A673 (cell line): ENCODE results near the gene TNFRSF4. TPM values are rescaled to one million over a fixed set of nuclear protein-coding genes. Genes with fewer than 3 reads are reported as not detected.

Experiments
- BruUV-seq: library from RNA; stranded (reverse); fragments of 400-500 nt; replicated peaks from 2 replicates; lab custom pipeline; 2021; lab: Mats Ljungman, UMichigan
- CTCF ChIA-PET: fragments of 300-600 bp; sonication (Branson Sonifier 250); formaldehyde crosslinking; loops from one replicate; lab custom pipeline; 2022; ENCODE audit warnings: antibody characterized with exemption; lab: Charles Lee
- POLR2A ChIA-PET: fragments of 300-600 bp; sonication (Branson Sonifier 250); formaldehyde crosslinking; loops from one replicate; lab custom pipeline; 2022; ENCODE audit warnings: antibody characterized with exemption; ENCODE audit not compliant: low non-redundant PET; lab: Charles Lee
- DNase-seq: peaks from one replicate; pipeline ENCODE4 v3.0.0-alpha.2; 2015; ENCODE audit warnings: low spot score
- H3K27ac ChIP-seq: fragments of 200-600 bp; sonication (generic); 2 replicates; pipeline ENCODE4 v1.5.1; 2016; ENCODE audit warnings: mixed run types, low read depth, mild to moderate bottlenecking, mixed read lengths, antibody characterized with exemption, low read length; ENCODE audit not compliant: poor library complexity, severe bottlenecking
- H3K27me3 ChIP-seq: fragments of 200-600 bp; sonication (generic); replicated peaks from 2 replicates; pipeline ENCODE4 v1.6.1; 2017; ENCODE audit warnings: mixed run types, low read depth, mild to moderate bottlenecking, mixed read lengths, antibody characterized with exemption, low read length; ENCODE audit not compliant: insufficient read depth, poor library complexity
- H3K36me3 ChIP-seq: fragments of 200-600 bp; sonication (generic); 2 replicates; pipeline ENCODE4 v1.6.1; 2016; ENCODE audit warnings: mixed run types, mild to moderate bottlenecking, mixed read lengths, antibody characterized with exemption, low read length; ENCODE audit not compliant: insufficient read depth, poor library complexity, severe bottlenecking
- H3K4me1 ChIP-seq: fragments of 200-600 bp; sonication (generic); 2 replicates; pipeline ENCODE4 v1.6.1; 2017; ENCODE audit warnings: mixed run types, mild to moderate bottlenecking, mixed read lengths, antibody characterized with exemption, low read length; ENCODE audit not compliant: insufficient read depth, poor library complexity, severe bottlenecking
- H3K4me3 ChIP-seq: fragments of 200-600 bp; sonication (generic); 2 replicates; pipeline ENCODE4 v1.5.1; 2016; ENCODE audit warnings: low read depth, mixed run types, mild to moderate bottlenecking, mixed read lengths, low read length; ENCODE audit not compliant: poor library complexity, severe bottlenecking
- H3K9me3 ChIP-seq: fragments of 200-600 bp; sonication (generic); 2 replicates; pipeline ENCODE4 v1.6.1; 2016; ENCODE audit warnings: mixed run types, low read depth, mild to moderate bottlenecking, mixed read lengths, antibody characterized with exemption, low read length; ENCODE audit not compliant: poor library complexity, severe bottlenecking
- EZH2 ChIP-seq: fragments of 200-600 bp; sonication (generic); IDR thresholded peaks from 2 replicates; pipeline ENCODE4 v1.6.1; 2017; ENCODE audit warnings: borderline replicate concordance, low read depth, mild to moderate bottlenecking, mixed read lengths, antibody characterized with exemption, low read length; ENCODE audit not compliant: poor library complexity, severe bottlenecking
- intact Hi-C: fragments of 100-400 bp; cut with micrococcal nuclease; formaldehyde crosslinking; loops from one replicate; pipeline ENCODE4 v1.10.0; 2022; ENCODE audit not compliant: unreplicated experiment
- total RNA-seq: library from RNA; stranded (reverse); gene quantifications from 2 replicates; pipeline ENCODE4 v1.2.3, GENCODE V29; 2021
- TF ChIP-seq, protein P1 (sequence below): fragments of 300-800, 200-600 bp; sonication (generic); conservative IDR thresholded peaks from 2 replicates; pipeline ENCODE4 v1.5.1; 2017; ENCODE audit warnings: low read depth, mild to moderate bottlenecking, antibody characterized with exemption, low read length, moderate library complexity, mixed read lengths

TNFRSF4 gene
- total RNA-seq, 1 experiment from 2014 or later = 0.80 TPM

DNA sequence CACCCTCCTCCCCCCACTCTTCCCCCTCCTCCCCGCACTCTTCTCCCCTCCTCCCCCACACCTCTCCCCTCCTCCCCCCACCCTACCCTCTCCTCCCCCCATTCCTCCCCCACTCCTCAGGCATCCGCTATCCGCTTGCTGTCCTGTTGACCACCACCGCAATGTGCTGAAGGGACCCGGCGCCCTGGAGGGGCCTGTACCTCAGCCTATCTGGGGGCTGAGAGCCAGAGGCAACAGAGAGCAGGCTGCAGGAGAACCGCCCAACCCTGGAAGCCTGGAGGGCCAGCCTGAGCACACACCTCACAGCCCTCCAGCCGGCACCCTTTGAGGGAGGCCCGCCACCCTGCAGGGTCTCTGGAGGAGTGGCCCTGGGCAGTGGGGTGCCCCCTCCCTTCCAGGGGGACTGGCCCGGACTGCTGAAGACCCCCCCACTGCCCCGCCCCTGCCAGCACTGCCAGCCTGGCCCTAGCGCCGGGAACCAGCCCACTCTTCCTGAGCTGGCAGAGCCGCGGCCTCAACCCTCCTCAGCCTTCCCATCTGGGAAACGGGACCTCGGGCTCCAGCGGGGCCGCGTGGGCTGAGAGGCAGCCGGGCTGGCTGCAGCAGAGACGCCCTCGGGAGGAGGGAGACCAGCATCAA lies 31.3 kb upstream of the TNFRSF4 start:
- Histone ChIP-seq H3K36me3 (no peaks in the 10 kb centered on the region), H3K27ac (no peak overlapping the region), H3K4me1 (no peaks in the 10 kb centered on the region), H3K27me3 (no peaks in the 10 kb centered on the region), H3K9me3 (no peaks in the 10 kb centered on the region), H3K4me3 (no peak overlapping the region)
- POLR2A ChIA-PET = no interaction called here
- TF ChIP-seq EZH2 = no peak
- DNase-seq = no peak
- no TSS peak for BruUV-seq
- CTCF ChIA-PET = no interaction called here
- intact Hi-C loops = no loop called here

DNA sequence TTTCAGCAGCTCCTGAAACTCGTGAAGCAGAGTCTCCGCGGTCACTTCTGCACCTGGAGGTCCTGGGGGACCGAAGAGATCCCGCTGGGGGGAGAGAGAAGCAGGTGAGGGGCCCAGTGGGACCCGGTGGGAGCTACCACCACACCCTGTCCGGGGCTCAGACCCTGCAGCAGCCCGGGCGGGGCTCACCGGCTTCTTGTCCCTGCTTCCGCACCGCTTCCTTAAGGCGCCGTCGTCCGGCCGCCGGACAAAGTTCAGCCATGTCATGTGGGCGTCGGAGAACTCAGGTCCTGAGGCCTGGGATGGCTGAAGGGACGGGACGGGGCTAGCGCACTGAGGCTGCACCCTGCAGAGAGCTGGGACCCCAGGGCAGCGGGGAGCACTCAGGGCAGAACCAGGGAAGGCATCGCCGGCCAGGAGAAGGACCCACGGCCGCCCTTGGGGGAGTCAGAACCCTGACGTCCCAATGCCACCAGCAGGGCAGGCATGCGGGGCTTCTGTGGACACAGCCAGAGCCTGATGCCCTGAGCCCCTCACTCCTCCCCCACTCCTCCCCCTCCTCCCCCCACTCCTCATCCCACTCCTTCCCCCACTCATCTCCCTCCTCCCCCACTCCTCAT lies 30.3 kb upstream of the TNFRSF4 start:
- no peaks in the 10 kb centered on the region for H3K9me3 ChIP-seq
- H3K27me3 ChIP-seq = no peaks in the 10 kb centered on the region
- TF ChIP-seq, protein P1, sequence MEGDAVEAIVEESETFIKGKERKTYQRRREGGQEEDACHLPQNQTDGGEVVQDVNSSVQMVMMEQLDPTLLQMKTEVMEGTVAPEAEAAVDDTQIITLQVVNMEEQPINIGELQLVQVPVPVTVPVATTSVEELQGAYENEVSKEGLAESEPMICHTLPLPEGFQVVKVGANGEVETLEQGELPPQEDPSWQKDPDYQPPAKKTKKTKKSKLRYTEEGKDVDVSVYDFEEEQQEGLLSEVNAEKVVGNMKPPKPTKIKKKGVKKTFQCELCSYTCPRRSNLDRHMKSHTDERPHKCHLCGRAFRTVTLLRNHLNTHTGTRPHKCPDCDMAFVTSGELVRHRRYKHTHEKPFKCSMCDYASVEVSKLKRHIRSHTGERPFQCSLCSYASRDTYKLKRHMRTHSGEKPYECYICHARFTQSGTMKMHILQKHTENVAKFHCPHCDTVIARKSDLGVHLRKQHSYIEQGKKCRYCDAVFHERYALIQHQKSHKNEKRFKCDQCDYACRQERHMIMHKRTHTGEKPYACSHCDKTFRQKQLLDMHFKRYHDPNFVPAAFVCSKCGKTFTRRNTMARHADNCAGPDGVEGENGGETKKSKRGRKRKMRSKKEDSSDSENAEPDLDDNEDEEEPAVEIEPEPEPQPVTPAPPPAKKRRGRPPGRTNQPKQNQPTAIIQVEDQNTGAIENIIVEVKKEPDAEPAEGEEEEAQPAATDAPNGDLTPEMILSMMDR = no peak
- TF ChIP-seq EZH2 = no peak
- BruUV-seq = no TSS peak
- H3K36me3 ChIP-seq = no peaks in the 10 kb centered on the region
- no peak overlapping the region for H3K27ac ChIP-seq
- POLR2A ChIA-PET = no interaction called here
- DNase-seq = no peak
- CTCF ChIA-PET = no interaction called here
- no peaks in the 10 kb centered on the region for H3K4me1 ChIP-seq
- H3K4me3 ChIP-seq = no peak overlapping the region
- intact Hi-C loops = no loop called here

DNA sequence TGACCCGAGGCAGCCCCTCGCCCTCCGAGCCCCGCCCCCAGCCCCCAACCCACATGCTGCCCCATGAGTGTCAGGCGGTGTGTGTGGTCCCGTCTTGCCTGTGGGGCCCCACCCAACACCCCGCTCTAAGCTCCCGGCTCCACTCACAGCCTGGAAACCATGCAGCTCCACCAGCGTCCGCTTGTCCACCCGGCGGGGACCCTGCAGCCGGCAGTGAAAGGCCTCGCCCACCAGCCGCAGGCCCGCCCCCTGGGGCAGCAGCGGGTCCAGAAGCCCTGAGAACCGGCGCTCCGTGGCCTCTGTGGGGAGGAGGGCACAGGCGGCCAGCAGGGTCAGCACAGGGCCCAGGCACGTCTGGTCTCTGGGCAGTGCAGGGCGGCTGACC lies 29.8 kb upstream of the TNFRSF4 start:
- no peaks in the 10 kb centered on the region for H3K4me1 ChIP-seq
- no peaks in the 10 kb centered on the region for H3K27me3 ChIP-seq
- TF ChIP-seq EZH2 = no peak
- TF ChIP-seq, protein P1 = no peak
- H3K9me3 ChIP-seq = no peaks in the 10 kb centered on the region
- H3K36me3 ChIP-seq = no peaks in the 10 kb centered on the region
- CTCF ChIA-PET = no interaction called here
- H3K27ac ChIP-seq = no peak overlapping the region
- POLR2A ChIA-PET = no interaction called here
- intact Hi-C loops = no loop called here
- no TSS peak for BruUV-seq
- DNase-seq = no peak
- H3K4me3 ChIP-seq = no peak overlapping the region
